Mesothelial cell of epicardium (in vitro differentiated cells): ENCODE data around the gene IMP3. TPM values are rescaled to one million over a fixed set of nuclear protein-coding genes. Genes with fewer than 3 reads are reported as not detected.
"Not testable (repeated sequence)": the region's sequence is repeated elsewhere in the genome, so short reads cannot be mapped to it uniquely, and the experiment has no call there.

Experiments used
- DNase-seq, 2 experiments: peaks; one replicate each; pipeline ENCODE4 v3.0.0; 2021; ENCODE audit warnings: low spot score in 2 of 2; ENCODE audit not compliant: unreplicated experiment in 2 of 2
- H3K27ac Mint-ChIP-seq: 2 replicates; pipeline ENCODE4 v1.8.0; 2021; ENCODE audit warnings: mixed read lengths
- H3K27me3 Mint-ChIP-seq: 2 replicates; pipeline ENCODE4 v1.8.0; 2021; ENCODE audit warnings: low read depth, mixed read lengths
- H3K36me3 Mint-ChIP-seq: 2 replicates; pipeline ENCODE4 v1.8.0; 2021; ENCODE audit warnings: mixed read lengths
- H3K4me1 Mint-ChIP-seq: 2 replicates; pipeline ENCODE4 v1.8.0; 2021; ENCODE audit warnings: mixed read lengths
- H3K4me3 Mint-ChIP-seq: 2 replicates; pipeline ENCODE4 v1.8.0; 2021; ENCODE audit warnings: mild to moderate bottlenecking, moderate library complexity, mixed read lengths
- H3K9me3 Mint-ChIP-seq: 2 replicates; pipeline ENCODE4 v1.8.0; 2021; ENCODE audit warnings: mixed read lengths
- CTCF ChIP-seq: fragments of 200-600 bp; sonication (generic); IDR thresholded peaks from one replicate; pipeline ENCODE4 v1.5.0; 2021; ENCODE audit warnings: antibody characterized with exemption; ENCODE audit not compliant: unreplicated experiment
- total RNA-seq: library from RNA; stranded (reverse); gene quantifications from 3 replicates; pipeline ENCODE4 v1.2.1, GENCODE V29; 2021

Gene IMP3
- total RNA-seq, 1 donor from 2014 or later: 38.6 TPM

DNA sequence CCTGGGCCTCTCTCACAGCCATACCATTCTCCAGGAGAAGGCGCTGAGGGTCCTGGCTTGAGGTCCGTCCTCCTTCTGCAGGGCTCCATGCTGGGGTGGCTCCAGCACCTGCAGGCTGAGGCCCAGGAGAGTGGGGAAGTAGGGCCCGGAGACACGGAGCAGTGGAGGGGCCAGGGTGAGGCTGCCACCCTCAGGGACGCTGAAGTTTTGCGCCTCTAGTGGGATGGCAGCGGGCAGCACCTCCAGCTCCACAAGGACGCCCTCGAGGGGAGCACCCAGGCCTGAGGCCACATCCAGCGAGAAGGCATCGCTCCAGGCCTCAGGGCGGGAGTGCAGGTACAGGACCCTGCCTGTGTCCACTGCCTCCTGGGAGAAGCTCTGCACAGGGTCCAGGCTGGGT lies 45.2 kb upstream of the IMP3 start:
- no peak overlapping the region for H3K27ac Mint-ChIP-seq
- H3K4me1 Mint-ChIP-seq: no peaks in the 10 kb centered on the region
- DNase-seq: no peak
- no peak for TF ChIP-seq CTCF
- no peak overlapping the region for H3K4me3 Mint-ChIP-seq
- no peaks in the 10 kb centered on the region for H3K9me3 Mint-ChIP-seq
- no peaks in the 10 kb centered on the region for H3K36me3 Mint-ChIP-seq
- H3K27me3 Mint-ChIP-seq: no peaks in the 10 kb centered on the region

DNA sequence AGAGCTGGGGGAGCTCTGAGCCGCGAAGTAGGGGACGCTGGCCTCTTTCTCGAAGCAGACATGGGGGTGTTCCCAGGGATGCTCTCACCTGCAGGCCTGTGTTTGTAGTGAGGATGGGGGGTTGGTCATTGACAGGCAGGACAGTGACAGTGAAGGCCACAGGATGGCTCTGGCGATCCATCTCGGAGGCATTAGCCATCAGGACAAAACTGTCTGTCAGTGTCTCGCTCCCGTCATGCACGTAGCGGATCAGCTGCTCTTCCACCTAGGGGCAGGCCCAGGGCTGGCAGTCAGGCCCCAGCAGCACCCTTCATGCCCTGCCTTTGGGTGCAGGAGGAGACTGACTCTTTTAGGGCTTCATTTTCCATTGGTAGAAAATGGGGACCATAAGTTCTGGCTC lies 44.6 kb upstream of the IMP3 start:
- Mint-ChIP-seq H3K4me1 (no peaks in the 10 kb centered on the region), H3K36me3 (no peaks in the 10 kb centered on the region), H3K4me3 (no peak overlapping the region), H3K27ac (no peak overlapping the region), H3K27me3 (no peaks in the 10 kb centered on the region), H3K9me3 (no peaks in the 10 kb centered on the region)
- TF ChIP-seq CTCF: no peak
- DNase-seq: no peak

DNA sequence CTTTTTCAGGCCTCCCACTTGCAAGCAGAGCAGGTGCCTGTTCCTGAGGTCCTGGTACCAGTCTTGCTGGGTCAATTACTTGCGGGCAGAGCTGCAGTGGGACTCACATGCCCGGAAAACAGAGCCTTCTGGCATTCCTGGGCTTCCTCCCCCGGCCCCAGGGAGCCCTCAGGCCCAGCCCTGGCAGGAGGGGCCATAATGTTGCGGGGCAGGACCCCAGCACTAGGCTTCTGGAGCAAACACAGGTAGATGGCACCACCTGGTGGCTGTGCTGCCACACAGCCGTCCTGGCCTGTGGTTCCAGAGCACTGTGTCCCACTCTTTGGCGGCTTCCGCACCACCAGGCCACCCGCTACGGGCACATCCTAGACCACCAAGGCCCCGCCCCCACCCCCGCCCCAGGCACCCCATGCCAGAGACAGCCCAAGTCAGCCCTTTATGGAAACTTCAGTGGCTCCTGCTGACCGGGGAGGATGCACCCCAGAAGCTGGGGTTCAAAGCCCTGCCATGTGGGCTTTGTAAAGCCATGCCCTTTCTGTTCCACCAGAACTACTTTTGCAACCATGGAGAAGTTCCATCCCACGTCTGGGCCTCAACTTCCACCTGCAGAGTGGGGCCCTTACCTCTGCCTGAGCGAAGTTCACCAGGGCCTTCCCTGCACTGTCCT lies 43.8 kb upstream of the IMP3 start:
- not testable (repeated sequence) for H3K36me3 Mint-ChIP-seq, H3K27ac Mint-ChIP-seq, H3K4me3 Mint-ChIP-seq, H3K27me3 Mint-ChIP-seq, H3K4me1 Mint-ChIP-seq, H3K9me3 Mint-ChIP-seq
- TF ChIP-seq CTCF: peak; percentile 79
- peak; percentile 51 to 83 for DNase-seq

GRCh38 chr15:75682181-75683135 lies 42.4 kb upstream of the IMP3 start:
- H3K4me3 Mint-ChIP-seq: no peak overlapping the region
- no peaks in the 10 kb centered on the region for H3K27me3 Mint-ChIP-seq
- DNase-seq: no peak
- no peak overlapping the region for H3K27ac Mint-ChIP-seq
- H3K9me3 Mint-ChIP-seq: no peaks in the 10 kb centered on the region
- no peaks in the 10 kb centered on the region for H3K36me3 Mint-ChIP-seq
- TF ChIP-seq CTCF: no peak
- H3K4me1 Mint-ChIP-seq: no peaks in the 10 kb centered on the region

GRCh38 chr15:75680007-75680789 lies 40.2 kb upstream of the IMP3 start:
- DNase-seq: no peak
- Mint-ChIP-seq H3K36me3 (no peaks in the 10 kb centered on the region), H3K4me3 (no peak overlapping the region), H3K27me3 (no peaks in the 10 kb centered on the region), H3K27ac (no peak overlapping the region), H3K9me3 (no peaks in the 10 kb centered on the region), H3K4me1 (no peaks in the 10 kb centered on the region)
- no peak for TF ChIP-seq CTCF

DNA sequence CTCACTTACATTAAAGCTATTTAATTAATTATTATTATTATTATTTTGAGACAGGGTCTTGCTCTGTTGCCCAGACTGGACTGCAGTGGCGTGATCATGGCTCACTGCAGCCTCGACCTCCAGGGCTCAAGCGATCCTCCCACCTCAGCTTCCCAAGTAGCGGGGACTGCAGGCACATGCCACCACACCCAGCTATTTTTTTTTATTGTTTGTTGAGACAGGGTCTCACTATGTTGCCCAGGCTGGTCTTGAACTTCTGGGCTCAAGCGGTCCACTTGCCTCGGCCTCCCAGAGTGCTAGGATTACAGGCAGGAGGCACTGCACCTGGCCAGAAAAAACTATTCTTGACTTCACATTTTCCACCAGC lies 38.3 kb upstream of the IMP3 start:
- not testable (repeated sequence) for H3K36me3 Mint-ChIP-seq, H3K9me3 Mint-ChIP-seq, H3K27ac Mint-ChIP-seq, H3K4me3 Mint-ChIP-seq, H3K27me3 Mint-ChIP-seq, H3K4me1 Mint-ChIP-seq, DNase-seq
